Stimulated activated CD4-positive, alpha-beta T cell treated with anti-CD3 and anti-CD28 coated beads, Interleukin-15, amount 100 ng/mL, for 24 hours (primary cell): ENCODE data around the gene C13orf46.
"Not testable (repeated sequence)": the region's sequence is repeated elsewhere in the genome, so short reads cannot be mapped to it uniquely, and the experiment has no call there.

Source experiments
- DNase-seq: peaks from one replicate; pipeline ENCODE4 v3.0.0-alpha.2; 2020

C13orf46 gene

DNA sequence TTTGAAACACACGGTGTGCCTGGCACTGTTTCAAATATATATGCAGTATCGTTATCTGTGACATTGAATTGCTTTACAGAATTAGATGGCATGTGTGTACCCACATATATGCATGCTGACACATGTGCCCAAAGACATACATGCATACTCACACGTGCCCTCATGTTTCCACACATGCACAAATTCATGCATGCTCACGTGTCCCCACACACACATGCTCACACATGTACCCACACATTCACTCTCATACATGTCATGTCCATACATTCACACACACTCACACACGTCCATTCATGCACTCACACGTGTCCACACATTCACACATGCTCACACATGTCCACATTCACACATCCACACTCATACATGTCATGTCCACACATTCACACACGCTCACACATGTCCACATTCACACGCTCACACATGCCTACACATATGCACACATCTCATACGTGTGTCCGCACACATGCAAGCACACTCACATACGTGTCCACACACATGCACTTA is 17.9 kb upstream of the C13orf46 start:
- no peak for DNase-seq

DNA sequence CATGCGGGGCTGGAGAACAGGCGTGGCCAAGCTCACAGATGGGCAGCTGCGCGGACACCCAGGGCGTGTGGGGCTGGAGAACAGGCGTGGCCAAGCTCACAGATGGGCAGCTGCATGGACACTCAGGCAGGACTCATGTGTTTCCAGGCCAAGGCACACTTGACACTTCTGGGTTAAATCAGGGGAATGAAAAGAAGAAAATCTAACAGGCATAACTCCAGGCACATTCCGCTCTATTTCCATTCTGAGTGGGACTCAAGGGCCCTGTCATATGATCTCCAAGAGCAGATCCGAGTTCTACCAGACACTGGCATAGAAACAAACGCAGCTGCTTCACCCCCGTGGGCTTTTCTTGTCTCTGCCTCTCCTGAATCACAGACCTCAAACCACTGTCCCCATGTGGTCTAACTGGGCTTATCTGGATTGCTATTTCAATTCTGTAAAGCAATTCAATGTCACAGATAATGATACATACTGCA is 17.4 kb upstream of the C13orf46 start:
- no peak for DNase-seq

- no peak for DNase-seq
Observed at GRCh38 chr13:113990321-113990837, 16.5 kb upstream of the C13orf46 start.

GRCh38 chr13:113989585-113990300 is 15.9 kb upstream of the C13orf46 start:
- DNase-seq: no peak

- not testable (repeated sequence) for DNase-seq
Observed at GRCh38 chr13:113988859-113989258, 15.0 kb upstream of the C13orf46 start.

DNA sequence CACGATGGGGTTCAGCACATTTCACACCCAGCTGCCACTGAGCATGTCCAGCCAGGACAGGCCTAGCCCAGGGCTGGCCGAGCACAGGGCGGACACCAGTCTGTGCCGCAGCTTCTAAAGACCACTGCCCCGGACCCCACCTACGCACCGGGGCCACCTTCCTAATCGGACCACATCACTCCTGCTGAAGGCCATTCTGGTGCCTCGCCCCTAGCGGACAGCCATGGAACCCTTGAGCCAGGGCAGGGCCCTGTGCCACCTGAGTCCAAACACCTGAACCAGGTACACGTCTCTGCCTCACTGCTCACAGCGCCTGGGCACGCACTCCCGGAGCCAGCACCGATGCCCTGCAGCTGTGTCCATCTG is 8.4 kb upstream of the C13orf46 start:
- DNase-seq: no peak

- no peak for DNase-seq
Observed at GRCh38 chr13:113981611-113982295, 7.9 kb upstream of the C13orf46 start.

GRCh38 chr13:113981194-113981605 is 7.3 kb upstream of the C13orf46 start:
- DNase-seq: no peak

GRCh38 chr13:113980489-113981064 is 6.7 kb upstream of the C13orf46 start:
- DNase-seq: no peak

DNA sequence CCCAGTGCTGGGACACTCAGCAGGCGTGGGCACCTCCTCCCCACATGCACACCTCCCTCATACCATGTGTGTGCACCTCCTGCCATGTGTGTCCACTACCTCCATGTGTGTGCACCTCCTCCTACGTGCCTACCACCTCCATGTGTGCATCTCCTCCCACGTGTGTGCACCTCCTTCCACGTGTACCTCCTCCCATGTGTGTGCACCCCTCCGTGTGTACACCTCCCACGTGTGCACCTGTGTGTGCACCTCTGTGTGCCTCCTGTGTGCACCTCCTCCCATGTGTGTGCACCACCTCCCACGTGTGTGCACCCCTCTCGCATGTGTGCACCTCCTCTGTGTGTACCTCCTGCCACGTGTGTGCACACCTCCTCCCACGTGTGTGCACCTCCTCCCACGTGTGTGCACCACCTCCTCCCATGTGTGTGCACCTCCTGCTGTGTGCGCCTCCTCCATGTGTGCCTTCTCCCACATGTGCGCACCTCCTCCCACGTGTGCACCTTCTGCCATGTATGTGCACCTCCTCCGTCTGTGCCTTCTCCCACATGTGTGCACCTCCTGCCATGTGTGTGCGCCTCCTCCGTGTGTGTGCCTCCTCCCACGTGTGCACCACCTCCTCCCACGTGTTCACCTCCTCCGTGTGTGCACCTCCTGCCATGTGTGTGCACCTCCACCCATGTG is 6.1 kb upstream of the C13orf46 start:
- no peak for DNase-seq

DNA sequence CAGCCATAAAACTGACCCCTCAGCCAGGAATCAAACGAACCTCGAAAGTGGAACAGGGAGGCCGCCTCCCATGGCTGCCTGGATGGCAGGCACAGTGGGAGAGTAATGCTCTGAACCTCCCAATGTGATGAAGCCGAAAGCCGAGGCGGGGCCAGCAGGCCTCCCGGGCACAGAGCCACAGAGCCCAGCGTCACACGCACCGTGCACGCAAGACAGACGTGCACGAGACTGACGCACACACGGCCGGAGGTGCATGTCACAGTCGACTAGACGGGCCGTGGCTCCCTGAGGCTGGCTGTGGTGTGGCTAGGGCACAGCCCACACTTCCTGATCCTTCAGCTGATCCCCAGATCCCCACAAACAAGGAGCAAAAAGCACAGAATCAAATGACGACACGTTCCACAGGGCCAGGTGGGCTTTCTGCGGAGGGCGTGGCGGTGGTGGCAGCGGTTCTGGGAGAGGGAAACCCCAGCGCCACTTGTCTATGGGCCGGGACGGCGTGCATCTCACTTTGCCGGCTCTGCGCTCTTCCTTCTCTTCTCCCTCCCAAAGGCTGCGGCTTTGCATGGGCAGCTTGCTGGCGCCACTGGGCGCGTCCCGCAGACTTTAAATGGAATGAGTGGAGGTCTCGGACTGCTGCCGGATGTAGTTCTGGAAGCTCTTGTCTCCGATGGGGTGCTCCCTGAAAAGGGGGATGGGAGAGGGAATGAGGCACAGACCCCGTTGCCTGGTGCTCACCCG is 5.0 kb upstream of the C13orf46 start:
- no peak for DNase-seq

GRCh38 chr13:113977976-113978375 is 4.1 kb upstream of the C13orf46 start:
- DNase-seq: no peak

- DNase-seq: no peak
Observed at GRCh38 chr13:113976711-113977684, 3.1 kb upstream of the C13orf46 start.

GRCh38 chr13:113975416-113975815 is 1.5 kb upstream of the C13orf46 start:
- DNase-seq: no peak

DNA sequence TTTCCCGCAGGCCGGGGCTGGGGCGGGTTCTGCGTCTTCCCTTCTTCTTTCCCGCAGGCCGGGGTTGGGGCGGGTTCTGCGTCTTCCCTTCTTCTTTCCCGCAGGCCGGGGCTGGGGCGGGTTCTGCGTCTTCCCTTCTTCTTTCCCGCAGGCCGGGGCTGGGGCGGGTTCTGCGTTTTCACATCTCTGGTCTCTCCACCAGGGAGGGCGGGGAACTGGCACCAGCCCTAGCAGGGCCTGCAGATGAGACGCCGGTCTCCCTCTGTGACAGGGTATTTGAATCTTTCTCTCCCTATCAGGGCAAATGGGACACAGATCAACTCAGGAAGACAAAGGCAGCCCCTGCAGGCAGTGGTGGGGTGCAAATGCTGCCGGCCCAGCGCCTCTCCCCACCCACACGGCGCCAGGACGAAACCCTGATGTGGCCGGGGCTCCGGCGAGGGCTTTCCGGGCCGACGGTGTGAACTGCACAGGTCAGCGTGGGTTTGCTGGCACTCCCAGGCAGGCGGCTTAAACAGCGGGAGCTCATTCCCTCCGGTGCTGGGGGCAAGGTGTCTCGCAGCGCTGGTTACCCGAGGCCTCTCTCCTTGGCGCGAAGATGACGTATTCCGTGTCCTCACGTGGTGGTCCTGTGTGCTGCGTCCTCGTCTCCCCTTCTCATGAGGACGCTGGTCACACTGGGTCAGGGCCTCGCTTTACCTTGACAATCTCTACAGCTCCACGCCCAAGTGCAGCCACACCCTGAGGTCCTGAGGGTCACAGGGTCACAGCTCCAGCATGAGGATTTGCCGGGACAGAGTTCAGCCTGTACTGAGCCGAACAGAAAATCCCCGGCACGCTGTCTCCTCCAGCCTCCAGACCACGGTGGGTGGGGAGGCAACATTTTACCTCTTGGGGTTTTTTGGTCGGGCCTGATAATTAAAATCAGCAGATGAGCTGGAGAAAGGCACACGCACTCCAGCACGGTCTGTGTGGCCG is 717 bp upstream of the C13orf46 start:
- DNase-seq: no peak

DNA sequence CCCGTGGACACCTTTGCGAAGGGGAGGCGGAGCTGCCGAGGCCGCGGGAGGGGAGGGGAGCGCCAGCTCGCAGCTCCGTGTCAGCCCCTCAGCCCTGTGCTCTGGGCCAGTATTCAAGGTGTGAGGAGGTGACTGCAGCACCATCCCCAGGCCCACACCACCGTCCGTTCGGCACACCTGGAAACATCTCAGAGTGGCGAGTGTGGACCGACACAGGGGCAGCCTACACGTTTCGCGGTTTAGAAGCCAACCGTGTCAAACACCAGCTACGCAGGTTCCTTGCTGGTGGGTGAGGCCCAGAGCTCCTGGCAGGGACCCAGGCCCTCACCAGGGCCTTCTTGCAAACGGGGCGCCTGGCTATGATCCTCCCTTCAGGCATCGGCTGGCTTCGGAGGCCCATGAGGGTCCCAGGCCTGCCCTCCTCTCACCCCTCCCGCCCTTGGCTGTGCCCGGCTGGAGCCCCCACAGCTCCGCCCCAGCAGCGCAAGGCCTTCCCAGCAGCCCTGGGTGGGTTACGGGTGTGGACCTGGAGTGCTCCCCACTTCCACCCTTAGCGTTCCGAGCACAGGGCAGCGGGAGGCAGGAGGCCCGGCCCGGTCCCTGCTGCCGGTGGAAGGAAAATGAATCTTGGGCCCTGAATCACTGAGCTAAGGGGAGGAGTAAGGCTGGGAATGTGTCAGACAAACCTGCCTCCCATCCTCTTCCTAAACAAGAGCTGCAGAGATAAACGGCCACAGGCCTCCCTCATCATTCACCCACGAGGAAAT is 1.2 kb downstream of the C13orf46 start:
- no peak for DNase-seq

GRCh38 chr13:113971471-113972231 is 2.2 kb downstream of the C13orf46 start:
- no peak for DNase-seq

DNA sequence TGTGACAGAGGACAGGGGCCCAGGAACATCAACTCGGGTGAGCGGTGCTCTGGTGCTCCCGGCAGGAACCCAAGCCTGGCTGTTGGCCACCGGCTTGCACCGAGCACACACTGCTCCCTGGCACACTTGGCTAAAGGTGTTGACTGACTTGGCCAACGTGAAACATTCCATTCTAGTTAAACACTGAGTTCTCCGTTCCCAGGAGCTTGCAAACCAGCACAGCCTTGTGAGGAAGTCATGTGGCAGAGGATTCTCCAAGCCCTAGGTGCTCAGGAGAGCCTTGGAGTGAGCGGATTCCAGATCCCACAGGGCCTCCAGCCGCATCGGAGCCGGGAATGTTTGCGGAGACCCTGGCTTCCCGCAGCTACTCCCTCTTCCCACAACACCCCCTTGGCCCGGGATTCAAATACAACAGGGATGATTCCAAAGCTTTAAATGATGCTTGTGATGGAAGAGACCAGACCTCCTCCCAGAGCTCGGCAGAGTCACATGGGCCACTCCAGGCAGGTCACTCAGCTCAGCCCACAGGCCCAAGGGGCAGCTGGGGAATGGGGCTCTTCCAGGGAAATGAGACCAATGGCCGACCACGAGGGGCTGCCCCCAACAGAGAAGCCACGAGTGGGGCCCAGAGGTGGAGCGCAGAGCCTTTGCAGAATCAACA is 2.9 kb downstream of the C13orf46 start:
- no peak for DNase-seq
